GM18526 (cell line): ENCODE measurements around the gene S100A7A.

ENCODE experiments used
- POLR2A ChIP-seq: IDR thresholded peaks from 3 replicates; pipeline ENCODE4 v1.6.1; 2011; ENCODE audit not compliant: insufficient read length; ENCODE audit errors: extremely low read depth

The S100A7A gene

GRCh38 chr1:153431928-153432327, 15.6 kb downstream of the S100A7A start:
- no peak for TF ChIP-seq POLR2A

- no peak for TF ChIP-seq POLR2A
Observed at GRCh38 chr1:153432874-153433681, 16.8 kb downstream of the S100A7A start.

GRCh38 chr1:153434746-153435455, 18.6 kb downstream of the S100A7A start:
- TF ChIP-seq POLR2A = no peak

GRCh38 chr1:153437236-153437635, 20.9 kb downstream of the S100A7A start:
- TF ChIP-seq POLR2A = no peak

- no peak for TF ChIP-seq POLR2A
Observed at GRCh38 chr1:153438599-153438998, 22.3 kb downstream of the S100A7A start.

GRCh38 chr1:153439273-153439672, 23.0 kb downstream of the S100A7A start:
- no peak for TF ChIP-seq POLR2A

- TF ChIP-seq POLR2A = no peak
Observed at GRCh38 chr1:153441238-153441755, 25.0 kb downstream of the S100A7A start.

GRCh38 chr1:153443486-153443885, 27.2 kb downstream of the S100A7A start:
- no peak for TF ChIP-seq POLR2A

- TF ChIP-seq POLR2A = no peak
Observed at GRCh38 chr1:153444078-153444477, 27.8 kb downstream of the S100A7A start.

- TF ChIP-seq POLR2A = no peak
Observed at GRCh38 chr1:153447498-153448170, 31.3 kb downstream of the S100A7A start.

- no peak for TF ChIP-seq POLR2A
Observed at GRCh38 chr1:153456396-153456795, 40.1 kb downstream of the S100A7A start.

- no peak for TF ChIP-seq POLR2A
Observed at GRCh38 chr1:153459655-153460054, 43.3 kb downstream of the S100A7A start.

- TF ChIP-seq POLR2A = no peak
Observed at GRCh38 chr1:153460551-153460950, 44.2 kb downstream of the S100A7A start, which contains the start of gene S100A7. Gene S100A7, minus strand, starts transcription at chr1:153460651. Its CDS starts 1,638 bp downstream, at chr1:153459013.

GRCh38 chr1:153465811-153466636, 49.7 kb downstream of the S100A7A start:
- TF ChIP-seq POLR2A = no peak

GRCh38 chr1:153466908-153467307, 50.6 kb downstream of the S100A7A start:
- TF ChIP-seq POLR2A = no peak

GRCh38 chr1:153470707-153471106, 54.4 kb downstream of the S100A7A start:
- TF ChIP-seq POLR2A = no peak
